Adrenal gland (tissue), 12 donors: ENCODE results near the gene OMG. TPM values are rescaled to one million over a fixed set of nuclear protein-coding genes. Genes with fewer than 3 reads are reported as not detected.

Experiments
- DNase-seq, 7 donors: peaks; one replicate each; pipeline ENCODE4 v3.0.0-alpha.2; 2019 to 2020
- H3K27ac ChIP-seq, 5 donors: fragments of 200-600 bp; sonication (generic) in 4 of 5; 1 replicate in 3 of 5; 2 replicates in 2 of 5; pipeline versions ENCODE4 v1.5.1 to v1.8.0; 2016 to 2020; ENCODE audit warnings: mild to moderate bottlenecking in 1 of 5
- H3K27me3 ChIP-seq: fragments of 200-600 bp; 2 replicates; pipeline ENCODE4 v1.8.0; 2021
- H3K36me3 ChIP-seq, 2 donors: fragments of 200-600 bp; replicated peaks in 1 of 2; 1 replicate in 1 of 2; 2 replicates in 1 of 2; pipeline versions ENCODE4 v1.5.1 to v1.8.0; 2018 to 2022
- H3K4me1 ChIP-seq, 2 donors: fragments of 200-600 bp; replicated peaks in 1 of 2; 1 replicate in 1 of 2; 2 replicates in 1 of 2; pipeline versions ENCODE4 v1.5.1 to v1.8.0; 2018 to 2021
- H3K4me3 ChIP-seq, 4 donors: fragments of 200-600 bp; sonication (generic) in 3 of 4; one replicate each; pipeline ENCODE4 v1.5.1; 2016 to 2018
- H3K9me3 ChIP-seq, 3 donors: fragments of 200-600 bp; sonication (generic) in 1 of 3; replicated peaks in 1 of 3; 1 replicate in 2 of 3; 2 replicates in 1 of 3; pipeline versions ENCODE4 v1.5.1 to v1.8.0; 2016 to 2021
- CTCF ChIP-seq, 6 experiments: fragments of 450-650 bp in 4 of 6; fragments of 200-600 bp in 2 of 6; sonication (generic) in 1 of 6; IDR thresholded peaks; 1 replicate in 5 of 6; 2 replicates in 1 of 6; pipeline versions ENCODE4 v1.5.1 to v1.8.0; 2016 to 2021; ENCODE audit warnings: antibody characterized with exemption in 6 of 6, mild to moderate bottlenecking in 2 of 6, moderate library complexity in 1 of 6
- POLR2A ChIP-seq, 2 donors: fragments of 450-650 bp; IDR thresholded peaks; one replicate each; pipeline ENCODE4 v1.6.1; 2017; ENCODE audit warnings: antibody characterized with exemption in 2 of 2, mild to moderate bottlenecking in 2 of 2, moderate library complexity in 1 of 2
- WGBS, 4 donors: extraction: QIAGEN DNeasy Blood & Tissue Kit in 2 of 4; methylation state at CpG; one replicate each; pipeline versions ENCODE4 v1.1.5 to v1.1.7; 2013 to 2017; 5-methylcytosine and 5-hydroxymethylcytosine counted together
- intact Hi-C, 2 donors: fragments of 100-400 bp; cut with DNase I; formaldehyde crosslinking; loops; one replicate each; pipeline versions ENCODE4 v1.14.1 to v1.15.0; 2022 to 2023
- polyA plus RNA-seq, 3 donors: library from polyadenylated mRNA; stranded (reverse); fragments of 200-250 nt in 2 of 3; fragments of 350-450 nt in 1 of 3; fragmentation: Illumina TruSeq in 1 of 3; extraction: RNeasy Lipid Tissue Mini Kit (QIAGEN cat#74804) in 1 of 3; gene quantifications; one replicate each; pipeline ENCODE4 v1.2.3, GENCODE V29; 2013 to 2014
- total RNA-seq, 9 donors: library from RNA; depleted of rRNA in 4 of 9; stranded (reverse); fragments of >200 nt in 4 of 9; fragments of 120-200 nt in 1 of 9; fragmentation: NEBNext Ultra II Directional in 1 of 9; extraction: Animal tissue kit (Norgen Biotek cat#: 25700) in 1 of 9; gene quantifications; one replicate each; pipeline versions ENCODE4 v1.1.0 to v1.2.4, GENCODE V29; 2013 to 2023
- donor health status: healthy with polysubstance abuse.
- donor health status: Bipolar disorder and iron deficiency.
- donor health status: DM: yes; HTN: yes; CAD: no.
- donor health status: DM: no; HTN: no; CAD: no.
- donor health status: DM: no; HTN: no; CAD: no.
- donor health status: DM: yes; HTN: yes; CAD: no.

The OMG gene
- total and polyA plus RNA-seq, 12 donors = 0.20 to 0.54 (median 0.48) TPM; not detected in 7

- DNase-seq = no peak
- intact Hi-C loops = no loop called here
- WGBS, 4 donors = 38 to 59% (median 53%) methylated on average over 1 of the region's 1 CpG
- Histone ChIP-seq H3K27me3 (no peaks in the 10 kb centered on the region), H3K4me3 (no peak overlapping the region), H3K4me1 (peaks cover 3 to 27% of the 10 kb centered on the region in 2 donors), H3K9me3 (no peaks in the 10 kb centered on the region), H3K36me3 (no peaks in the 10 kb centered on the region), H3K27ac (peak overlapping the region in 1 of 5 donors; percentile 15)
- no peak for TF ChIP-seq POLR2A (IDR thresholded peaks at IDR 0.05)
- no peak for TF ChIP-seq CTCF (IDR thresholded peaks at IDR 0.05)
Measured at GRCh38 chr17:31252741-31253140, 44.3 kb downstream of the OMG start.

DNA sequence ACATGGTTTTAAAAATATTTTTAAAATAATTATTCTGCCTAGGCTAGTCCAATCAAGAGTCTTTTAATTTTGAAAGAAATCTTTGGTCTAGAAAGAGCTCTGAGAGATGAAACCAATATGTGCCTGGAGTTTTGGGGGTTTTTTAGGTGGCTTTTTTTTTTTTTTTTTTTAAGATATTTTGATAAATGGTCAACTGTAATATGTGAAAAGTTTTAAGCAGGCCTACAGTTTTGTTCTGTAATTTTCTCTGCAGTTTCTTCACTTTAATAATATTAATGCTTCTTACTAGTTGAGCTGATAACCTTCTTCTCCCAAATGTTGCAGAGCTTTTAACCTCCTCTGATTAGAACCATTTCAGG is 45.1 kb downstream of the OMG start:
- no peaks in the 10 kb centered on the region for H3K36me3 ChIP-seq
- no peak overlapping the region for H3K27ac ChIP-seq
- no peak for TF ChIP-seq POLR2A (IDR thresholded peaks at IDR 0.05)
- no peaks in the 10 kb centered on the region for H3K27me3 ChIP-seq
- intact Hi-C loops = no loop called here
- DNase-seq = no peak
- no peaks in the 10 kb centered on the region for H3K9me3 ChIP-seq
- no peak overlapping the region for H3K4me3 ChIP-seq
- H3K4me1 ChIP-seq = peaks cover 3 to 27% of the 10 kb centered on the region in 2 donors

DNA sequence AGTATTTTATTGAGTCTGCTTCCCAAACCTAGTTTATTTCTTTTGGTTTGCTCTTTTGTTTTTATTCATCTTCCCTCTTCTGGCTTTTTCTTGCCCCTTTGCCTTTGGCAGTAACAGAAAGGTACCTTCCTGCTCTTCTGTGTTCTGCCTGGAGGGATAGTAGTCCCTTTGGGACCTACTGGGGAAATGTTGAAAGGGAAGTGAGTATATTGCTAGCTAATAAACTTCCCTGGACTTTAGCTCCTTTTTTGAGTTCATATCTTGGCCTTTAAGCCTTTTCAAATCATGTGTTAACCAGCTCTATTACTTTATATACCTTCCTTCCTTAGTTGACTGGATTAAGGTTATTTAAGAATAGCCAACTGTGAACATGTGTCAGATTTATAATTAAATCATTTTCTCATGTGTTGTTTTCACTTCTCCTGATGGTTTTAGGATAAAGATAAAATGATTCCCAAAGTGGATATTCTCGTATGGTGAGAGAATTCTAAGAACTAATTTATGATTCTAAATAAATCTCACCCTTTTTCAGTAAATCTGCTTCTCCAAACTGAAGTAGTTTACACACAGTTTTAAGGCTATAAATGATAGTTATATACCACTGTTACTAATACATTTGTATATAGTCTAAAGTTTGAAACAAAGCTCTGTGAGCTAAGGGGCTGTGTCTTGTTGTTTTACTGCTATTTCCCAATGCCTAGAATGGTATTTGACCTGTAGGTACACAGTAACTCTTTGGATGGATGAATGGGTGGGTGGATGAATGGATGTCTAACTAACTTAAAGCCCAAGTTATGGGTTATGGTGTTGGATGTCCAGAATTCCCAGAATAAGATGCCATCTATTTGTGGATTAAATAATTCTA is 45.7 kb downstream of the OMG start:
- no peak for TF ChIP-seq POLR2A (IDR thresholded peaks at IDR 0.05)
- TF ChIP-seq CTCF (IDR thresholded peaks at IDR 0.05) = no peak
- WGBS, 4 donors = 72 to 85% (median 77%) methylated on average over 1 of the region's 1 CpG
- Histone ChIP-seq H3K27me3 (no peaks in the 10 kb centered on the region), H3K27ac (no peak overlapping the region), H3K36me3 (no peaks in the 10 kb centered on the region), H3K9me3 (no peaks in the 10 kb centered on the region), H3K4me1 (peaks cover 3 to 27% of the 10 kb centered on the region in 2 donors), H3K4me3 (no peak overlapping the region)
- DNase-seq = no peak
- intact Hi-C loops = no loop called here

GRCh38 chr17:31250229-31250628 is 46.8 kb downstream of the OMG start:
- no peak for TF ChIP-seq POLR2A (IDR thresholded peaks at IDR 0.05)
- TF ChIP-seq CTCF (IDR thresholded peaks at IDR 0.05) = no peak
- DNase-seq = no peak
- WGBS, 4 donors = 73 to 89% (median 80%) methylated on average over 1 of the region's 1 CpG
- Histone ChIP-seq H3K4me3 (no peak overlapping the region), H3K4me1 (peaks cover 3 to 27% of the 10 kb centered on the region in 2 donors), H3K36me3 (no peaks in the 10 kb centered on the region), H3K27me3 (no peaks in the 10 kb centered on the region), H3K27ac (no peak overlapping the region), H3K9me3 (no peaks in the 10 kb centered on the region)
- intact Hi-C loops = no loop called here

GRCh38 chr17:31249835-31250141 is 47.3 kb downstream of the OMG start:
- DNase-seq = no peak
- H3K9me3 ChIP-seq = no peaks in the 10 kb centered on the region
- no peak overlapping the region for H3K4me3 ChIP-seq
- no peak for TF ChIP-seq CTCF (IDR thresholded peaks at IDR 0.05)
- no peak for TF ChIP-seq POLR2A (IDR thresholded peaks at IDR 0.05)
- intact Hi-C loops = no loop called here
- H3K36me3 ChIP-seq = peaks cover 0 to 3% of the 10 kb centered on the region in 2 donors
- no peaks in the 10 kb centered on the region for H3K27me3 ChIP-seq
- no peak overlapping the region for H3K27ac ChIP-seq
- 79 to 85% (median 80%) methylated on average over 4 of the region's 4 CpGs for WGBS, 4 donors
- H3K4me1 ChIP-seq = peaks cover 3 to 27% of the 10 kb centered on the region in 2 donors
